Activated CD8-positive, alpha-beta memory T cell treated with anti-CD3 and anti-CD28 coated beads, Interleukin-2, amount 10 ng/mL, durations not matched to agents 7 days and 5 days (primary cell): Measurements from ENCODE around the gene SNX13. TPM values are rescaled to one million over a fixed set of nuclear protein-coding genes. Genes with fewer than 3 reads are reported as not detected.

Experiments used
- ATAC-seq: fragments of 150-1000 bp; cut with Tn5 transposase; one replicate; pipeline ENCODE4 v1.10.0; 2021; ENCODE audit warnings: moderate library complexity
- CTCF ChIA-PET: fragments of 350-600 bp; sonication (Branson Sonifier 250); formaldehyde crosslinking; loops from one replicate; lab custom pipeline; 2021; ENCODE audit warnings: antibody characterized with exemption; lab: Charles Lee
- DNase-seq: peaks from one replicate; pipeline ENCODE4 v3.0.0-alpha.2; 2020
- H3K27ac Mint-ChIP-seq: one replicate; pipeline ENCODE4 v1.8.0; 2021; ENCODE audit warnings: mild to moderate bottlenecking, mixed read lengths
- H3K27me3 Mint-ChIP-seq: one replicate; pipeline ENCODE4 v1.8.0; 2021; ENCODE audit warnings: mixed read lengths
- H3K36me3 Mint-ChIP-seq: one replicate; pipeline ENCODE4 v1.8.0; 2021; ENCODE audit warnings: mild to moderate bottlenecking, mixed read lengths
- H3K4me1 Mint-ChIP-seq: one replicate; pipeline ENCODE4 v1.8.0; 2021; ENCODE audit warnings: mixed read lengths
- H3K4me3 Mint-ChIP-seq: one replicate; pipeline ENCODE4 v1.8.0; 2021; ENCODE audit warnings: mild to moderate bottlenecking, moderate library complexity, mixed read lengths
- H3K9me3 Mint-ChIP-seq: one replicate; pipeline ENCODE4 v1.8.0; 2022; ENCODE audit warnings: low read depth, mixed read lengths
- total RNA-seq, 2 experiments: library from RNA; stranded (reverse); gene quantifications; one replicate each; pipeline ENCODE4 v1.2.3, GENCODE V29; 2021

The SNX13 gene
- total RNA-seq, 2 experiments from 2014 or later, result 19.5 to 24.4 TPM

DNA sequence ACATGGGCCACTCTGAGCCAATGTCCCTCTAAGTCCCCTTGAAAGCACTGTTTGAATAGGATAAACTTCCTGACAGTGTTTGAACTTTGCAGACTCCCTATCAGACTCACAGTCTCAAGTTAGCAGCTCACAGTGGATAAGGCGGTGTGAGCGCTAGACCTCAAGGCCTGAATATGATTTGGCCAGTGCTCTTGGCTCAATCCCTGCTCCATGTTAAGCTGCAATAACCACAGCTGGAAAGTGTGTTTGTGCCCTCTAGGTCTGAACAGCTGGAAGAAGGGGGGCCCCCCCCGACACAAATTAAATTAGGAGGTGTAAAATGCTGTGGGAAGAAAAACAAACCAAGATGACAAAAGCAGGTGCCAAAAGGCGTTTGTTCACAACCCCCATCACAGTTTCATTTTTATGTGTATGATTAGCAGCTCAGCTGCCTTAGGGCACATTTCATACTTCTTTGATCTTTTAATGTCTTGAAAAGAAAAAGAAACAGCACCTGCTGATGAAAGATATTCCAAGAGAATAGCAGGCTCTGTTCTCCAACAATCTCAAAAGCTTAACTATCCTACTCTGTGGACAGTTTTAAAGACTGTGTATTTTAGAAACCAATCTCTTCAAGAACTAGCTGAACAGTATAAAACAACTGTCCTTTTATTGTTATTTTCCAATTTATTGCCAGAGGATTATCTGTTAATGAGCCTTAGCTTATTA lies 167.6 kb downstream of the SNX13 start:
- Mint-ChIP-seq H3K9me3 (no peaks in the 10 kb centered on the region), H3K27ac (no peak overlapping the region), H3K4me3 (no peak overlapping the region), H3K27me3 (no peaks in the 10 kb centered on the region), H3K4me1 (peaks cover 10% of the 10 kb centered on the region), H3K36me3 (no peaks in the 10 kb centered on the region)
- CTCF ChIA-PET, result interaction anchor here (0.7 to 2.4 kb wide), 4 partner anchors 10 to 552 kb away, joined by 3 to 6 read pairs (median 3); no protein-coding TSS in a partner anchor
- ATAC-seq (peak; percentile 35), DNase-seq (no peak)

DNA sequence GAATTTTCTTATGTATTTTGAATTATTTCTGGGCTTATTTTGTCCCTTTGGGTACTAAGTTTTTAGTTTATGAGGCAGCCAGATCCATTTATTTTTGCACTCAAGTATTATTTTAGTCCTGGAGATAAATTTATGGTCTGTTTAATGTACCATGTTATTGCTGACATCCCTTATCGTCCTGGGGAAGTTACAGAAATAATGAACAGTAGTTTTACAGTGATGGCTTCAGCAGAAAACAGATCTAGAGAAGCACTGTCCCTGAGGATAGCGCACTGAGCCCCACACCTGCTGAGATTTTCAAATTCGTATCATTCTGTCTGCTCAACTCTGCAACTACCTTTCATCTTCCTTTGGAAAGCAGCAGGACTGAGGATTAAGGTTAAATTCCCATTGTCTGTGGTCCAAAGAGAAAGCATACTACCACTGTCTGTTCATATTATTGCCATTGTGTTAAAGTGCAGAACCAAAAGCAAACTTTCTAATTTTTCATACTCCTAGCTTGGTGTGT lies 168.3 kb downstream of the SNX13 start:
- Mint-ChIP-seq H3K27me3 (no peaks in the 10 kb centered on the region), H3K27ac (no peak overlapping the region), H3K4me3 (no peak overlapping the region), H3K36me3 (no peaks in the 10 kb centered on the region), H3K9me3 (no peaks in the 10 kb centered on the region), H3K4me1 (peaks cover 10% of the 10 kb centered on the region)
- CTCF ChIA-PET, result interaction anchor here (1.5 to 2.4 kb wide), 2 partner anchors 89 to 552 kb away, joined by 3 to 6 read pairs; no protein-coding TSS in a partner anchor
- ATAC-seq (no peak), DNase-seq (no peak)

GRCh38 chr7:17770710-17771375 lies 169.5 kb downstream of the SNX13 start:
- CTCF ChIA-PET, result interaction anchor here (0.7 to 2.4 kb wide), 16 partner anchors 13 to 820 kb away, joined by 3 to 9 read pairs (median 4); no protein-coding TSS in a partner anchor
- H3K27ac Mint-ChIP-seq, result no peak overlapping the region

DNA sequence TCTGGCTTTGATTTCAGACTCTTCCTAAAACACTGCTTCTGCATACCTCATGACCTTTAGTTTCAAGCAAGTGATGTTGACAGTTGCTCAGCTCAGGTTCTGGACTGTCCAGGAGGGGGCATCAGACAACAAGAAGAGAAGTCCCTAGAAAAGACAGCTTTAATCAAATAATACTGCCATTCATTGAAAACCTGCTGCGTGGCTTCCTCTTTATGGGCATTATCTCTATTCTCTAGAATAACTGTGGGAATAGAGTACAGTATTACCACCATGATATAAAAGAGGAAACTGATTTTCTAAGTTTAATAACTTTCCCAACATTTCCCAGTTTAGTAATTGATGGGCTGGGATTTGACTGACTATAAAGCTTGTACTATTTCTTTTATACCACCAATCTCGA lies 170.4 kb downstream of the SNX13 start:
- Mint-ChIP-seq H3K36me3 (no peaks in the 10 kb centered on the region), H3K27ac (no peak overlapping the region), H3K4me3 (no peak overlapping the region), H3K9me3 (no peaks in the 10 kb centered on the region), H3K27me3 (no peaks in the 10 kb centered on the region), H3K4me1 (peaks cover 10% of the 10 kb centered on the region)
- DNase-seq (peak; percentile 75), ATAC-seq (peak; percentile 78)
- CTCF ChIA-PET, result interaction anchor here (0.7 to 2.4 kb wide), 19 partner anchors 12 to 575 kb away, joined by 3 to 10 read pairs (median 4); no protein-coding TSS in a partner anchor

More at GRCh38 chr7:17770710-17771375, 169.5 kb downstream of the SNX13 start:
- Mint-ChIP-seq H3K27me3 (no peaks in the 10 kb centered on the region), H3K4me3 (no peak overlapping the region), H3K36me3 (no peaks in the 10 kb centered on the region), H3K9me3 (no peaks in the 10 kb centered on the region), H3K4me1 (peaks cover 10% of the 10 kb centered on the region)
- ATAC-seq (no peak), DNase-seq (no peak)

DNA sequence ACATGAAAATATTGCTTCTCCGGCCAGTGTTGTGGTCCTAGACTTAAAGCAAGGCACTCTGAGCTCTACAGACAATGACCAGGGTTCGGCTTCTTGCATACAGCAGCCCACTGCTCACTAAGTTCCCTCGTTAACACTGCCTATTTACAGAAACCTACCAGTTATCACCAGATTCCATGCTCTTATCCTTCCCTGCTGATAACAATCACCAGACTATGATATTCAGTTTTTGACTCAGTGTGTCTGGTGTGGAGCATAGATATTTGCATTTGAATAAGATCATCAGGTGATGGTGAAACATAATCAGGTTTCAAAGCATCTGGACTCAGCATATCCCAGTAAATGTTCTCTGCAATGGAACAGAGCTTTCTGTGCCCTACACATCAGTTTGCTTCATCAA lies 182.3 kb downstream of the SNX13 start:
- CTCF ChIA-PET, result interaction anchor here (1.8 kb wide), 1 partner anchor 12 kb away, joined by 4 read pairs; no protein-coding TSS in a partner anchor
- Mint-ChIP-seq H3K9me3 (no peaks in the 10 kb centered on the region), H3K27me3 (no peaks in the 10 kb centered on the region), H3K36me3 (peaks cover 1% of the 10 kb centered on the region), H3K27ac (no peak overlapping the region), H3K4me3 (no peak overlapping the region), H3K4me1 (no peaks in the 10 kb centered on the region)
- DNase-seq (no peak), ATAC-seq (no peak)

GRCh38 chr7:17746020-17746530 lies 194.2 kb downstream of the SNX13 start:
- Mint-ChIP-seq H3K4me3 (no peak overlapping the region), H3K36me3 (no peaks in the 10 kb centered on the region), H3K27me3 (no peaks in the 10 kb centered on the region), H3K4me1 (no peaks in the 10 kb centered on the region), H3K9me3 (no peaks in the 10 kb centered on the region), H3K27ac (no peak overlapping the region)
- no peak for ATAC-seq
- CTCF ChIA-PET, result no interaction called here
- DNase-seq, result no peak

GRCh38 chr7:17745610-17746009 lies 194.7 kb downstream of the SNX13 start:
- Mint-ChIP-seq H3K4me1 (no peaks in the 10 kb centered on the region), H3K9me3 (no peaks in the 10 kb centered on the region), H3K36me3 (no peaks in the 10 kb centered on the region), H3K4me3 (no peak overlapping the region), H3K27me3 (no peaks in the 10 kb centered on the region), H3K27ac (no peak overlapping the region)
- no peak for ATAC-seq
- CTCF ChIA-PET, result no interaction called here
- DNase-seq, result no peak

DNA sequence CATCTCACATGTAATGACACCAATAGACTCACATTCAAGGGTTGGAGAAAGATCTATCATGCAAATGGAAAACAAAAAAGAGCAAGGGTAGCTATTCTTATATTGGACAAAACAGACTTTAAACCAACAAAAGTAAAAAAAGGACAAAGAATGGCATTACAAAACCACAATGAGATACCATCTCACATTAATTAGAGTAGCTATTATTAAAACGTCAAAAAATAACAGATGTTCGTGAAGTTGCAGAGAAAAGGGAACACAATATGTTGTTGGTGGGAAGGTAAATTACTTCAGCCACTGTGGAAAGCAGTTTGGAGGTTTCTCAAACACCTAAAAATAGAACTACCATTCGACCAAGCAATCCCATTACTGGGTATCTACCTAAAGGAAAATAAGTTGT lies 197.0 kb downstream of the SNX13 start:
- Mint-ChIP-seq H3K4me3 (no peak overlapping the region), H3K27me3 (peaks cover 1% of the 10 kb centered on the region), H3K36me3 (no peaks in the 10 kb centered on the region), H3K4me1 (no peaks in the 10 kb centered on the region), H3K9me3 (no peaks in the 10 kb centered on the region), H3K27ac (no peak overlapping the region)
- DNase-seq, result no peak
- CTCF ChIA-PET, result no interaction called here
- ATAC-seq, result no peak

- H3K4me3 Mint-ChIP-seq, result no peak overlapping the region
- no peak overlapping the region for H3K27ac Mint-ChIP-seq
- H3K4me1 Mint-ChIP-seq, result no peaks in the 10 kb centered on the region
- CTCF ChIA-PET, result no interaction called here
- no peak for DNase-seq
- H3K36me3 Mint-ChIP-seq, result no peaks in the 10 kb centered on the region
- no peak for ATAC-seq
- no peaks in the 10 kb centered on the region for H3K9me3 Mint-ChIP-seq
- H3K27me3 Mint-ChIP-seq, result peaks cover 3% of the 10 kb centered on the region
These were observed 198.9 kb downstream of the SNX13 start for GRCh38 chr7:17741426-17741825.

Other genes starting within 250 kb of the SNX13 start
- gene PRPS1L1, start 87.4 kb upstream of the SNX13 start, total RNA-seq, result not detected